ENCODE measurements around the gene CCL13.

GRCh38 chr17:34318474-34318873 is 37.8 kb upstream of the CCL13 start:
- TF ChIP-seq CTCF (IDR thresholded peaks at IDR 0.05) (no peak), POLR2A (IDR thresholded peaks at IDR 0.05) (no peak)

Data from adrenal gland (tissue), 5 donors.